ENCODE measurements around the gene STMP1.
"Not testable (repeated sequence)": the region's sequence is repeated elsewhere in the genome, so short reads cannot be mapped to it uniquely, and the experiment has no call there.

STMP1 gene

DNA sequence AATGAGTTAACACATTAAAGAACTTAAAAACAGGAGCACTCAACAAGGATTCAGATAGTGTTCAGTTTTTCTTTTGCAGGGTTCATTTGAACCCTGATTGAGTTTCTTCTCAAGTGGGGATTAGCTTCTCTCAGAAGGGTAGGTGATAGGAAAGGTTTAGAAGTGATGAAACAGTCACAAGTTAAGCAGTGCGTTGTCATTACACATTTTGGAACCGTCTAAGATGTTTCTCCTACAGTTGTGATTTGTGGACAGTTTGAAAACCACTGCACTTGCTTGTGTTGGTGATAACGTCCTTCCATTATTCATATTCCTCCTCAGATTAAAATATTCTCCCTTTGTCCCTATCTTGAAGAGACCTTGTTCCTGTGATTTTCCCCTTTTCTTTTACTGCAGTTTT, 2.7 kb downstream of the STMP1 start:
- no peak for DNase-seq

DNA sequence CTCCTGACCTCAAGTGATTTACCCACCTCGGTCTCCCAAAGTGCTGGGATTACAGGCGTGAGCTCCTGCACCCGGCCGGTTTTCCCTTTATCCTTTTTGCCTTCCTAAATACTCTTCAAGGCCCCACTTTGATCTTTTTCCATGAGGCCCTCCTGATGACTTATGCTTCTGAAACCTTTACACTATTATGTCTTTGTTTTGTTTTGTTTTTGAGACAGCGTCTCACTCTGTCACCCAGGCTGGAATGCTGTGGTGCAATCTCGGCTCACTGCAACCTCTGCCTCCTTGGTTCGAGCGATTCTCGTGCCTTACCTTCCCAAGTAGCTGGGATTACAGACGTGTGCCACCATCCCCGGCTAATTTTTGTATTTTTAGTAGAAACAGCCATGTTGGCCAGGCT, 3.8 kb downstream of the STMP1 start:
- no peak for DNase-seq

DNA sequence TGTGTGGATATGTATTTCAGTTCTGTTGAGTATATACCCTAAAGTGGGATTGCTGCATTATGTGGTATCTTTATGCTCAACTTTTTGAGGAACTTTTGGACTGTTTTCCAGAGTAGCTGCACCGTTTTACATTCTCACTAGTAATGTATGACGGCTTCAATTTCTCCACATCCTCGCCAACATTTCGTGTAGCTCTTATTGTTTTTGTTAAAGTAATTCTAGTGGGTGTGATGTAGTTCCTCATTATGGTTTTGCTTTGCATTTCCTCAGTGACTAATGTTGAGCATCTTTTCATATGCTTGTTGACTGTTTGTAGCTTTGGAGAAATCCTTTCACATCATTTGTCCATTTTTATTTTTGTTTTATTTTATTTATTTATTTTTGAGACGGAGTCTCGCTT, 4.5 kb downstream of the STMP1 start:
- DNase-seq = no peak

DNA sequence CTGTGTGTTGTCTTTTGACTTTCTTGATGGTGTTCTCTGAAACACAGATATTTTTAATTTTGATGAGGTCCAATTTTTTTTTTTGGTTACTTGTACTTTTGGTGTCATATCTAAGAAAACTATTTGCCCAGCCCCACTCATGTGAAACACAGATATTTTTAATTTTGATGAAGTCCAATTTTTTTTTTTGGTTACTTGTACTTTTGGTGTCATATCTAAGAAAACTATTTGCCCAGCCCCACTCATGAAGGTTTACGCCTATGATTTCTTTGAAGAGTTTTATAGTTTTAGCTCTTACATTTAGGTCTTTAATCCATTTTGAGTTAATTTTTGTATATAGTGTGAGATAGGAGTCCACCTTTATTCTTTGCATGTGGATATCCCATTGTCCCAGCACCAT, 5.3 kb downstream of the STMP1 start:
- not testable (repeated sequence) for DNase-seq

DNA sequence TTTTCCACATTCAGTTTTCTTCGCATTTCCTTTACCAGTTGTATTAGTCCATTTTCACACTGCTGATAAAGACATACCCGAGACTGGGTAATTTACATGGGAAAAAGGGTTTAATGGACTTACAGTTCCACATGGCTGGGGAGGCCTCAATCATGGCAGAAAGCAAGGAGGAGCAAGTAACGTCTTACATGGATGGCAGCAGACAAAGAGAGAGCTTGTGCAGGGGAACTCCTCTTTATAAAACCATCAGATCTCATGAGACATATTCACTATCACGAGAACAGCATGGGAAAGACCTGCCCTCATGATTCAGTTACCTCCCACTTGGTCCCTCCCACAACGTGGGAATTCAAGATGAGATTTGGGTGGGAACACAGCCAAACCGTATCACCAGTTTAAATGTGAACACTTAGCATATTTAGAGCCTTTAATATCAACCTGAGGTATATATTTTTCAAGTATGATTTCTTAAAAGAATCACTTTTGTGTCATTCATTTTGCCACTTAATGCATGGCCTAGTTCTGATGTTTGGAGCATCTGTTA, 6.6 kb downstream of the STMP1 start:
- DNase-seq = not testable (repeated sequence)

DNA sequence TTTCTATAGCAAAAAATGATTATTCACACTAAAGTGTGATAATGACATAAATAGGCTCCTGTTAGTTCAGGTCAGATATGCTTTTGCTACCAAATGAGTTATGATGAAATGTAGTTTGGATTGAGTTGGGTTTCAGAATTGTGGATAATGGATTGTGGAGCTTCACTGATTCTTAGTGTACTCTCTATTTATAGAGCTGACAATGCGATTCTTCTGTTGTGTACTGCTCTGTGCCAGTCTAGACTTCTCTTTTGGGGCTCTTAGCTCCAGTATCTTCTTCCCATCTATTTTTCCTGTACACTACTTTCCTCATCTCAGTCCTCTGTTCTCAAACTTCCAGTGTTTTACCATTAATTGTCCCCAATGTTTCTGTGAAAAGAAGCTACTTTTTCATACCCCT, 7.5 kb downstream of the STMP1 start:
- DNase-seq = no peak

DNA sequence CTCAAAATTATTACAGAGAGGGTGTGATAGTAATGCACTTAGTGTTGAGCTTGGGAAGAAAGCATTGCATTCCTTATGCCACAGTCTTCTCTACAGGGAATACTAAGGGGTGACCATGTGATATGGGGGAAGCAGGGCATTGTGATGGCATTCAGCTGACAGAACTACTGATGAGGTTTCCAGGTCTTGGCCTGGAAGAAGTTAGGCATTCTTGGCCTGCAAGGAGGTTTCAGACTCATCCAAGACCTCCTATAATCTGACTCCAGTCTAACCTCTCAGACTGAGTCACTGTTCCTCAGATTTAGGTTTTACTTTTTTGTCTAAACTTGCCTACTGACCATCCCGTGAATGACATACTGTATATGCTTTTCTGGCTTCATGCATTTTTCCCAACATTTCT, 7.9 kb downstream of the STMP1 start:
- DNase-seq = no peak

DNA sequence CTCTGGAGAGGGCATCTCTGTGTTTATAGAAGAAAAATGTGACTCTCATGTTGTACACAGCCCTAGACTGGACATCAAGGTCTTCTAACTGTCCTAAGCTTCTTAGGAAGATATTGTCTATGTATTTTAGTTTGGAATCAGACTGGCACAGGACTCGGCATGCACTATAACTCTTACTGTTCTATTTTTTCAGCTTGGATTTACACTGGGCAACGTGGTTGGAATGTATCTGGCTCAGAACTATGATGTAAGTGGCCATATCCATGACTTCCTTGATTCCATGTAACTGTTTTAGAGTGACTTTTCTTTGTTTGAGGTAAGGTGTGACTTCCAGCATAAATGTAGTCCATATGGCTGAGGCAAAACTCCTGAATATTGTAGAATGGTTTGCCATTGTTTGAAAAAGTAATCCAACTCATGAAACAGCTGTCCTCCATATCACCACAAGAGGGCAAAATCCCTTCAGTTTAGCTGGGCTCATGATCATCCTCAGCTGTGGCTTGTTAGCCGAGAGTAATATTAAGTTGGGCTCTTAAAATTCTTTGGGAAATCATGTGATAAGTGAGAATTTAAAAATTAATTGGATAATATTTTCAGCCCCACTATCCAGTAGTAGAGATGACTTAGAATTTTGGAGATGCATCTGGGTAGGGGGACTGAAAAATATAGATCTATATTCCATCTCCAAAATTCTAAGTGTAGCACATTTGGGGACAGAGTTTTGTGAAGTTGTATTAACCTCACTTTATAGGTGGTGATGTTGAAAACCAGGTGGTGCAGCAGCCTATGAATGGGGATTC, 10.4 kb downstream of the STMP1 start:
- no peak for DNase-seq

DNA sequence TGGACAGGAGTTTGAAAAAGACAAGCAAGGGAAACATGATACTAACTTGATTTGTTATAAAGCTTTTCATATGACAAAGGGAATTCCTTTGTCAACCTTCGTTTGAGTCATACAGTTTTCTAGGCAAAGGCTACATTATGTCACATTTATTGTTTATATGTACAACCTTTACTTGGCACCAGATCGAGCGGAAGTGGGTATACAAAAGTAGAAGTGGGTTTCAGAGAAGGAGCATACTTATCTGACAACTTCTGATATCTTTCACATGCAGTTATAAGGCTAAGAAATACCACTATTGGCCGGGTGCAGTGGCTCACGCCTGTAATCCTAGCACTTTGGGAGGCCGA, 11.0 kb downstream of the STMP1 start:
- no peak for DNase-seq

DNA sequence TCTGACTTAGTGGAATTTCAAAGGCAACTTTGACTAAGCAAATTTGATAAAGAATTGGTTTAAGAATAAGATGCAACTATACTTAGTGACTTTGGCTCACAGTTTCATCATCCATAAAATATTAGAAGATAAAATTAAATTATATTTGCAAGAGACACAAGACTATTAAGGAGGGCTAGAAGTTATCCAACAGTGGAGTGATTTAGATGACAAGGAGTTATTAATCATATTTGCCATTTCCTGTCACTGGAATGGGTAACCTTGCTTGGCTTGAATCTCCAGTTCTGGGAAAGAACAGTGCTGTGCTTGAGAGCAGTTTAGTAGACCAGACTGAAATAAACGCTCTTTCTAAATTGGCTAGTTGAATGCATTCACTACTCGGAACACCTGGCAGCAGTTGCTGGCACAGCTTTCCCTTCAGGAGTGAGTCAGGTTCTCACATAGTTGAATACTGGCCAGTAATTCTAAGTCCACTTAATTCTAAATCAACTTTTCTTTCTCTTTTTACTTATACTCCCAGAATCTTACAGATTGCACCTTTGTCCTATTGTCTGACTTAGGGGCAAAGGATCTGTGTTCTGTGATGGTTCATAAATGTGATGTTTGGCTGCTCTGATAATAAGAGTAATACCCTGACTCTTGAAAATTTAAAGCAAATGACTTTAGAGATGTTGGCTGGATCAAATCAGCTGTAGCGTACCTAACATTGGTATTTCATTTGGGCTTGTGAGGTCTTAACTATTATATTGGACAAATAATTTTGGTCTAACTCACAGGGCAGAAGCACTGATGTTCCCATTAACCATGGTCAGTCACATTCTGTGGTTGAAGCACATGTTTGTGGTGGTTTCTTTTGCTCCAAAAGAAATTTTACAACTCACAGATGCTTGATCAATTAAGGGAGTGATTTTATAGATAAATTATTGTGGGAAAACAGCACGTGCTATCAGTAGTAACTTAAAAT, 16.6 kb downstream of the STMP1 start:
- DNase-seq = no peak

DNA sequence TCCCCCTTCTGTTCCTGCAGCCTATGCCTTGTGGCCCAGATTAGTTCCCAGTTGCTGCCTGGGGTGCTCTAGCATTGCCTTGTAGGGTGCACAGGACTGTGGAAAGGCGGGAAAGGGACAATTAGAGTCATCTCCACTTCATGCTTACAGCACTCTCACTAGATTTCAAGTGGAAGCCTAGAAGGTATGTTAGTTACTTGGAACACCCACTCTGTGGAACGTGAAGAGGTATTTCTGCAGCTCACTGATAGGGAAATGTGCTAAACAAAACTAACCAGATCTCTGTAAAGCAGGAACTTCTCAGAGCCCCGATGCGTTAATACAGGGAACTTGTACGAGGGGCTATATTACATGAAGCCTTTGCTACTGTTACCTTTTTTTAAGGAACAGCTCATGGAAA, 19.4 kb downstream of the STMP1 start:
- no peak for DNase-seq

DNA sequence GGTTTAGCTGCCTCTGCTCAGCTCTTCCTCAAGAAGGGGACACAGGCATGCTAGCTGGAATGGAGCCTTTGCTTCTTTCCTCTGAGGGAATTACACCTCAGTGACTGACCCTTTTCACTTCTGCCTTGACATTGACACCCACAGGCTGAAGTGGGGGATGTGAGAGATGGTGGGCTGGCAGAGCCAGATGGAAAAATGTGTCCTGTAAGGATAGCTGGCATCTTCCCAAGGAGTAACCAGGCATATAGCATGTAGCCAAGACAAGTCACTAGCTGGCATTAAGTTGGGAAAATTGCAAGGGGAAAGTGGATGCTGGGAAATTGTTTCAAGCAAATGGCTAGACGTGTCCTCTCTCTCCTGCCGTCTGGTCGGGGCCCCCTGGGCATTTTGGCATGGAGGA, 19.9 kb downstream of the STMP1 start:
- no peak for DNase-seq

DNA sequence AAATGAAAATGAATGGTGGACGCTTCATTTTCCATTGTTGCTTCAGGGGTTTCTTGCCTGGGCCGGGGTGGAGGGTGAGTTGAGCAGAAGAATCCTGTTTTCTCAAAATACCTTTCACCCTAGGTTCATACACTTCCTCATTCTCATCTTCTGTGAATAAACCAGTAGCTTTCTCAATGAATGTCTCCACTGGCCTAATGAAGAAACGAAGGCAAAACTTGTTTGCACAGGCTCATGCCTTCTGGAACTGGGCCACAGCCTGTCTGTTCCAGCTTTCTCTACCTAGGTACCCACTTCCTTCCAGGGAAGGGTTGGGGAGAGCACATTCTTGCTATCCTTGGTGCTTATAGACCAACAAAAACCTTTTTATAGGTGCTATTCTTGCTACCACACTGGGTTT, 21.3 kb downstream of the STMP1 start:
- no peak for DNase-seq

DNA sequence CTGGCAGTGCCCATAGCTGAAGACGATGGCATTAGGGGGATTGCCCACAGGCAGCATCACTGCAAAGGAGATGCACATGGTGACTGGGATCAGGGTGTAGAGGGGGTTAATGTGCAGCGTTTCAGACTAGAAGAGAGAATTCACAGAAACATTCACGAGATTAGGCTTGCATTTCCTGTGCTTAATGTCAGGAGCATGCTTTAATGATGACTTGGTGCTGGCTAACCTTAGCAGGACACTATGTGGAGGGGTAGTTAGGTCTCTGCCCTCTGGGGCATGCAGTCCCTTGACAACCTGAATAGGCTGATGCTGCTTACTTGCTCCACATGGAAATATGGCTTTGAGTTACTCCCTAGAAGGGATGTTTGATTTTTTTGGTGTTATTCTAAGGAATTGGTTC, 21.8 kb downstream of the STMP1 start:
- DNase-seq = no peak

DNA sequence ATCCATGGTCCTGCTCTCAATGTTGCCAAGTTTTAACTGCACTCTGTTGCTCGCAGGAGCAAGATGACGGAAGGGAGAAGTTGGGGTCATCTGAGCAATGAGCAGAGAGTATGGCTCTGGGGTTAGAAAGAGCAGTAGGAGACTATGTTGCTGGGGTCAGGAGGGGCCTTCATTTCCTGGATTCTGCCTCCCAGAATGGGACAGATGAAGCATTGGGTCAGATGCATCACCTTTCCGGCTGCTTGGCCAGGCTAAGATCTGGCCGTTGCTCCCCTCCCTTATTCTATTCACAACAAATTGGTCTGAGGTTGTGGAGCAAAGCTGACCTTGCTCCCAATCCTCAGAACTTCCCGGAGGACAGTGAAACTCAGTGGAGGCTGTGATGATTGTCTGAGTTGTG, 22.4 kb downstream of the STMP1 start:
- DNase-seq = no peak

DNA sequence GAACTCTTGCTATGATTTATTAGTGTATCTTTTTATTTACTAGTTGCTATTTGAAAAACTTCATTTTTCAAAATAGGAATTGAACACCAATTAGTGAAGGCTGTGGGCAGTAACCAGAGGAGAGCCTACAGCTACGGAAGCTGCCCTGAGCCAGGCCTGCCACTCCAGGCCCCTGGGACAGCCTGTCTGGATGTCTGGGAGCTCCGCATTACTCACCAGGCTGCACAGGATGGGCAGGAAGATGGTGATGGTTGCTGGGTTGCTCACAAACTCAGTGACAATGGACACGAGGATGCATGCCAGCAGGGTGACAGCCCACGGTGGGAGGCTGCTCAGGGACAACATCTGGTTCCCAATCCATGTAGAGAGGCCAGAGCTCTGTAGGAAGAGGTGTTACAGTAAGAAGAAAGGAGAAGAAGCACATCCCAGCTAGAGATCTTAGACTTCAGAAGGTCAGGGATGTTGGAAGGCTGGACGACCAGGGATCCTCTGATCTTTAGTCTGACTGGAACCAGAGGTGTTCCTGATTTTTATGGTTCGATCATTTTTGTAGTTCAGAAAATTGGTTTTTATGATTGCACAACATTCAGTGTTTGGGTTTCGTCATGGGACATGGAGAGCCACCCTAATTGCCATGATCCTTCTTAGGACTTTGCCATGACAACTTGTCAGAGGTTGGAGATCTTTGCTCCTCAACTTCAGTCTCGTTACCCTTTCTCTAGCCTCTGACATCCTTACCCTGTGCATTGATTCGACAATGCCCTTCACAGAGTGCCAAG, 23.2 kb downstream of the STMP1 start:
- no peak for DNase-seq

DNA sequence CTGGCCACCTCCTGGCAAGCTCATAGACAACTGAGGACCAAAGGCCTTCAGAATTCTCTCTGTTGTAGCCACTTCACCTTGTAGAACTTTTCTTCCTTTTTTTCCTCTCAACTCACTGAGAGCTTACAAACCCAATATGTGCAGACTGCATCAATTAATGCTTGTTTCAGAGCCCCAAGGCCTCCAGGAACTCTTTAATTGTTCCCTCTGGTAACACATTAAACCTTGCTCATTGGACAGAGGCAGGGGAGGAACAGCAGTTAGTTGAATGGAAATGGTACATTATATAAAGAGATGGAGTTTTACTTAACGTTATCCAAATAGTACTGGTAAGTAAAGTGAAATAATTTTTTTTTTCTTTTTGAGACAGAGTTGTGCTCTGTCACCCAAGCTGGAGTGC, 25.2 kb downstream of the STMP1 start:
- DNase-seq = no peak

DNA sequence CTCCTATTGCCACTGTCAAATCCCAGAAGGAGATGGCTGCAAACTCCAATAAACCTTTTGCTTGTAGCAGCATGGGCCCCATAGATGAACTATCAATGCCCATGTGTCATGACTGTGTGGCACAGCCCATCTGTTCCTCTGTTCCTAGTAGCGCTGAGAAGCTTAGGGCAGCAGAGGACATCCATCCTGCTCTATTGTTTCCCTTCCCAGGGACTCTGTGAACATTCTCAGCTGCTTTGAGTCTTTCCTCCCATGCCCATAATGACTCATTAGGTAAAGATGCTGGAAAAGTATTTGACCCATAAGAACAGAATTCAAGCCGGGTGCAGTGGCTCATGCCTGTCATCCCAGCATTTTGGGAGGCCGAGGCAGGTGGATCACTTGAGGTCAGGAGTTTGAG, 28.3 kb downstream of the STMP1 start:
- DNase-seq = no peak

DNA sequence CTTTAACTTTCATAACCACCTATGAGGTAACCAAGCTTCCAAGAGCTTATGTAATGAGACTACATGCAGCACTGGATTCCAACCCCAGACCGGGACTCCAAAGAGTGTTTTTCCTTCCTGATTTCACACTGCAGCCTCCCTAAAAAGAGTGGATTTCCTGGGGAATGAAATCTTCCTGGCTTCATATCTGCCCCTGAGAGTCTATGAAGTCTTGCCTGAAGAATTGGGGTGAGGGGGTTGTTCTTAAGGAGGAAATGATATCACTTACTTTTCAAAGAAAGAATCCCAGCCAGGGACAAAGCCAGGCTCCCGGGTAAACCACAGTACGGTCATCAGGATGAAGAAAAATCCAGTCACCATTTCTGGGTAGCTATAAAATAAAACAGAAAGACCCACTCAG, 29.7 kb downstream of the STMP1 start:
- DNase-seq = no peak

DNA sequence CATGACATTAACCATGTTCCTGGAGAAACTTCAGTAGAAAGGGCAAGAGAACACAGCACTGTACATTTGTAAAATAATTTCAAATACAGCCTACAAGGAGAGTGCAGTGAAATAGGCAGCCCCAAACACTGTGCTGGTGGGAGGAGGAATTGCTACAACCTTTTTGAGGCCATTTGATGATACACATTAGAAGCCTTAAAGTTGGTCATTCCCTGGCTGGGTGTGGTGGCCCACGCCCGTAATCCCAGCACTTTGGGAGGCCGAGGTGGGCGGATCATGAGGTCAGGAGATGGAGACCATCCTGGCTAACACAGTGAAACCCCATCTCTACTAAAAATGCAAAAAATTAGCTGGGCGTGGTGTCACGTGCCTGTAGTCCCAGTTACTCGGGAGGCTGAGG, 30.3 kb downstream of the STMP1 start:
- not testable (repeated sequence) for DNase-seq

DNA sequence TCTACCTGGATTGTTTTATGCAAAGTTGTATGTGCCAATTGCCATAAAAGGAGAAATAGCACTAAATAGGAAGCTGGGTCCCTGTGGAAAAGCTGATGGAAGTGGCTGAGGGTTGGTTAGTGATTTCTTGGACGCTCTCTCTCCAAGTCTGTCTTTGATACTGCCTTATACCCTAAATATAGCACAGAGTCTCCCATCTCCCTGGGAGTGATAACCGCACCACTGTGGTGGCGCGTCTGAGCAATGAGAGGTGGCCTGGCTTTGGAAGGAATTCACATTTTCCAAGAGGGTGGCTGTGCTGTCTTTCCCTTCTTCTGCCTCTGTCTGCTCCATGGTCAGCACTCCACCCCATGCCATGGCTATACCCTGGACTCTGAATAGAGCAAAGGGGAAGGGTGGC, 31.2 kb downstream of the STMP1 start:
- DNase-seq = no peak

DNA sequence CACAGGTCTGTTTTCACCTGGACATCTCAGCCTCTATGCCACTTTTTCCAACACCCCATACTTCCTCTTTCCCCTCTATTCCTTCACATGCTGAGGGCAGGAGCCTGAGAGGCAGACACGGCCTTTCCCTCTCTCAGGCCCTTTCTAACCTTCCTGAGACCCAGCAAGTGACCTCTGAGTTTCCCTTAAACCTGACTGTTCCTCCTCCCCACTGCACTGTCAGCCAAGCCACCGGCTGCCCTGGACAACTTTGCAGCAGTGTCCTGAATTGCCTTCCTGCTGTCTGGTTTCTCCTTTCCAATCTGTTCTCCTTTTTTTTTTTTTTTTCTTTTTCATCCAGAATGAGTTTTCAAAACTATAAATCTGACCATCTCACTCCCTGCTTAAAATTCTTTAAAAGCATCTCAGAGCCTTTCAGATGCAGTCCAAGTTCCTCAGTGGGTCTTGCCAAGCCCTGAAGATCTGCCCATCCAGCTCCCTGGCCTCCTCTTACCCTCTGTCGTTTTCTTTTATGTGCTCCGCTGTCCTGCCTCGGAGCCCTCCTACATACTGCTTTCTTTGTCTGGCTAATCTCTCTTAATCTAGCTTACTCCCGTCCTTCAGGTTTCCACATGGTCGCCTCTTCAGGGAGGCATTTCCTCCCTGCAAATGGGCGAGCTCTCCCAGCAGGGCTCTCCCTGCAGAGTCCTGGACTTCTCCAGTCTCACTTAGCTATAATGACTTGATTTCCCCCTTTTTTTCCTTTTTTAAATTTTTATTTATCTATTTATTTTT, 35.1 kb downstream of the STMP1 start:
- DNase-seq = no peak
